K562 (cell line): ENCODE data around the gene VRK3.

Source experiments
- EP300 ChIP-seq: IDR thresholded peaks from 2 replicates; pipeline ENCODE4 v1.6.1; 2012; ENCODE audit warnings: low read length, improper control_type of control experiment
- TF ChIP-seq, protein P1 (sequence below), 3 experiments: fragments of 200-800 bp in 1 of 3; sonication (Bioruptor generic) in 1 of 3; sonication (generic) in 1 of 3; formaldehyde crosslinking in 1 of 3; IDR thresholded peaks; 2 replicates each; pipeline versions ENCODE4 v1.6.1 to v1.8.0; 2016 to 2022; ENCODE audit warnings: mild to moderate bottlenecking in 2 of 3, missing compliant biosample characterization in 2 of 3, missing genetic modification characterization in 2 of 3, missing genetic modification reagents in 1 of 3

DNA sequence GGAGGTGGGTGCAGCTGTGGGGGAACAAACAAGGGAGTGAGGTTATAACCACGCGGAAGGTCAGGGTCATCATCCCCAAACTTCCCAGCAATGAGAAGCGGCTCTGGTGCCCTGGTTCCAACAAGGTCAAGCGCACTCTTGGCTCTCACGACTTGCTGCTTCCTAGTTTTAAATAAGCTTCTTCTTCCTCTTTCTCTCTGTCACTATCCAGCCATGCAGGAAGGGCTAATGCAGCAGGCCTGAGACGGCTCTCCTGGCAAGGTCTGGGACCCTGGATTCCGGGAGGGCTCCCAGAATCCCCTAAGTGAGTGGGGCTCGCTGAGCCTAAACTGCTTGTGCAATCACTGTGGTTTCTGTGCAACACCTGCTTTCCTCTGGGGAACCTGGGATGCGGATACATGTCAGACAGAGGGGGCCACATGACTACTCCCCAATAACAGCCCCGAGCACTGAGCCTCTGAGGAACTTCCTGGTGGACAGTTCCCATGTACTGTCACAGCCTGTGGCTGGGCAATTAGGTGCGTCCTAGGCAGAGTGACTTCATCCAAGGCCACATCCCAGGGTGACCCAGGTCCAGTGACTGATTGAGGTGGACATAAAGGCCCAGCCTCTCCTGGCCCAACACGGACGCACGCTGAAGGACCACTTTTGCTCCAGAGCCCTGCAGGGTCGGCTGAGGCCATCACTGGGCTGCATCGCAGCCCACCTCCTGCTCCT lies 24.2 kb downstream of the VRK3 start:
- no peak for TF ChIP-seq EP300
- TF ChIP-seq, protein P1, sequence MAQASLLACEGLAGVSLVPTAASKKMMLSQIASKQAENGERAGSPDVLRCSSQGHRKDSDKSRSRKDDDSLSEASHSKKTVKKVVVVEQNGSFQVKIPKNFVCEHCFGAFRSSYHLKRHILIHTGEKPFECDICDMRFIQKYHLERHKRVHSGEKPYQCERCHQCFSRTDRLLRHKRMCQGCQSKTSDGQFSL (CRISPR knock-in tag; IDR thresholded peaks at IDR 0.05) = no peak
- TF ChIP-seq, protein P1 (tag; IDR thresholded peaks at IDR 0.05) = no peak
